SK-N-SH (cell line): ENCODE results near the gene CYB561D2.

Experiments used
- CHD2 ChIP-seq: fragments of 150-350 bp; IDR thresholded peaks from 2 replicates; pipeline ENCODE4 v1.6.1; 2018; ENCODE audit warnings: low read length; ENCODE audit not compliant: partially characterized antibody
- CTCF ChIP-seq: fragments of 200-600 bp; sonication (generic); IDR thresholded peaks from 2 replicates; pipeline ENCODE4 v1.6.1; 2017; ENCODE audit warnings: antibody characterized with exemption, mild to moderate bottlenecking, moderate library complexity
- GABPA ChIP-seq: IDR thresholded peaks from 2 replicates; pipeline ENCODE4 v1.4.0; 2012; ENCODE audit warnings: low read depth, mild to moderate bottlenecking
- POLR2AphosphoS5 ChIP-seq: IDR thresholded peaks from 2 replicates; pipeline ENCODE4 v1.6.1; 2012; ENCODE audit warnings: low read depth, low read length
- RCOR1 ChIP-seq: fragments of 150-350 bp; IDR thresholded peaks from 2 replicates; pipeline ENCODE4 v1.6.1; 2017; ENCODE audit warnings: antibody characterized with exemption, low read length
- RFX5 ChIP-seq: IDR thresholded peaks from 2 replicates; pipeline ENCODE4 v1.6.1; 2012; ENCODE audit warnings: mild to moderate bottlenecking, improper control_type of control experiment, low read length
- SMC3 ChIP-seq: IDR thresholded peaks from 2 replicates; pipeline ENCODE4 v1.6.1; 2012; ENCODE audit warnings: low read depth, low read length, improper control_type of control experiment
- YY1 ChIP-seq: IDR thresholded peaks from 2 replicates; pipeline ENCODE4 v1.4.0; 2012; ENCODE audit warnings: low read depth, mild to moderate bottlenecking
- TF ChIP-seq, protein P1 (sequence below): IDR thresholded peaks from 2 replicates; pipeline ENCODE4 v1.4.0; 2012; ENCODE audit warnings: low read depth

GRCh38 chr3:50327129-50327528, 23.5 kb upstream of the CYB561D2 start:
- no peak for TF ChIP-seq CHD2
- TF ChIP-seq RFX5: no peak
- TF ChIP-seq CTCF: no peak
- TF ChIP-seq, protein P1, sequence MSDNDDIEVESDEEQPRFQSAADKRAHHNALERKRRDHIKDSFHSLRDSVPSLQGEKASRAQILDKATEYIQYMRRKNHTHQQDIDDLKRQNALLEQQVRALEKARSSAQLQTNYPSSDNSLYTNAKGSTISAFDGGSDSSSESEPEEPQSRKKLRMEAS: no peak
- TF ChIP-seq SMC3: no peak
- TF ChIP-seq GABPA: no peak
- no peak for TF ChIP-seq POLR2AphosphoS5
- TF ChIP-seq YY1: no peak
- TF ChIP-seq RCOR1: no peak
